HFF-Myc (cell line): Measurements from ENCODE around the gene GRB2.
A peak's percentile ranks its signal among the peaks of the same experiment; 100 is the strongest.

Experiments used
- DNase-seq: peaks from one replicate; pipeline ENCODE4 v3.0.0-alpha.2; 2011; ENCODE audit warnings: low read depth; ENCODE audit errors: extremely low read depth
- H3K4me3 ChIP-seq: replicated peaks from 2 replicates; pipeline ENCODE4 v1.5.1; 2011; ENCODE audit warnings: low read depth, mild to moderate bottlenecking, control low read depth, low read length
- CTCF ChIP-seq: IDR thresholded peaks from 2 replicates; pipeline ENCODE4 v1.5.1; 2012; ENCODE audit warnings: mild to moderate bottlenecking, low read depth, low read length, control low read depth; ENCODE audit errors: missing control alignments

Gene GRB2

GRCh38 chr17:75394332-75394918 lies 11.1 kb downstream of the GRB2 start:
- no peak for DNase-seq
- H3K4me3 ChIP-seq = peak overlapping the region; percentile 63
- TF ChIP-seq CTCF = no peak

DNA sequence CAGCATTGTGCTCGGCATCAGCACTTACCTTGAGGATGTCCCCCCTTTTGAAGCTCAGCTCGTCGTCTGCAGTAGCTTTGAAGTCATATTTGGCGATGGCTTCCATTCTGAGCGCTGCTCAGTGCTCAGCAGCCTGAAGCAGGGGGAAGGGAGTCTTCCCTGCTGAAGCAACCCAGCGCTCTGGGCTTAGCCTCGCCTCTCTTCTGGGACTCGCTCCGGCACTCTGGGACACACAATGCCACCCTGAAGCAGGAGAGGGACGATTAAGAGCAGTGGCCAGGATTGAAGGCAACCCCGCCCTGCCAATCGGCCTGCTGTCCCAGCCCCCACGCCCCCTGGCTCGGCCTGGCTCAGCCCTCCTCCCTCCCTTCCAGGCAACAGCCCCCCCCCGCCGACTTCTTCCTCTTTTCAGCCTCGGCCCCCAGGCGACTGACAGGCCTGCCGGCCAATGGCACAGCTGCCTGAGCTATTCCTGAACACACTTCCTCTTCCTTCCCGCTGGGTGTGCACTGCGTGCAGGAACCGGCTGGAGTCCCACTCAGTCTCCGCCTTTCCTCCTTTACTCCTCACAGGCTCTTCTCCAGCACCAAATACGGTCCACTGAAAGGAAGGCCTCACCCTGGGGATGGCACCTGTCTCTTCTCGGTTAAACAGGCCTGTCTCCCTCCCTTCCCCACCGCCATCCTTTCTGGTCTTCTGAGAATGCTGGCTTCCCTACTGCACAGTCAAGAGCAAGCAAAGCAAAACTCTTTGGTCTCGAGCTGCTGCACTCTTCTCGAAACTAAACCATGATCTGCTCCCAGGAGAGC lies 11.8 kb downstream of the GRB2 start:
- TF ChIP-seq CTCF = no peak
- DNase-seq = peak; percentile 93
- H3K4me3 ChIP-seq = peak overlapping the region; percentile 63

DNA sequence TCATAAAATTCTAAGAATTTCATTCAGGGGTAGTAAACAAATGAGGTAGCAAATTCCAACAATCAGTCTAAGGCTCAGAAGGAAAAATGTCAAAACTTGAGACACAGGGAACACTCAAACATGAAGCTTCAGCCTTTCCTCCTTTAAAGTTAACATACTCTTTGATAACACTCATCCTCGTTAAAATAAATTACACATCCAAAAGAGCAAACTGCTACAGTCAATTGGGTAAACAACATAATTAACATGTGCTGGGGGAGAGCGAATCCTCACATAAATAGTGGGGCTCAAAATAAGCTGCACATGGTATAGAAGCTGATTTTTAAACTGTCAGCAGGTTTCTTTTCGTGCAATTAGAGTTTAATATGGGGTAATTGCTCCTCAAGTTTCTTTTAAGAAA lies 12.9 kb downstream of the GRB2 start:
- DNase-seq = no peak
- TF ChIP-seq CTCF = no peak
- H3K4me3 ChIP-seq = peak overlapping the region; percentile 63

DNA sequence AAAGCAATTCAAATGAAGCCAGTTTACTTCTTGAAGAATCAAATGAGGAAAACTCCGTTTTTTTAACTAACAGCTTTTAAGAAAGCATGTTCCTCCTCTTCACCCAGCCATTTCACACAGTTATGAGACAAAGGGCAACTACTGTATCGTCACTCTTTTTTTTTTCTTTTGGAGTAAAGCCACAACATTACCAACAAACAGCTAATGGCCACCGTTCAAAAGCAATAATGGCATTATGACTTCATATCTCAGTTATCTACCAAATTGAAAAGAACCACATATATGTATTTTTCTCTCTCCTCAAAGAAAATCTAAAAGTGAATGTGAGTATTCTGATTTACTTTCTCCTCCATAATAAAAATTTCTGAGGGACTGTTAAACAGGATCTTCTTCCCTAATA lies 14.5 kb downstream of the GRB2 start:
- no peak overlapping the region for H3K4me3 ChIP-seq
- no peak for DNase-seq
- TF ChIP-seq CTCF = no peak

DNA sequence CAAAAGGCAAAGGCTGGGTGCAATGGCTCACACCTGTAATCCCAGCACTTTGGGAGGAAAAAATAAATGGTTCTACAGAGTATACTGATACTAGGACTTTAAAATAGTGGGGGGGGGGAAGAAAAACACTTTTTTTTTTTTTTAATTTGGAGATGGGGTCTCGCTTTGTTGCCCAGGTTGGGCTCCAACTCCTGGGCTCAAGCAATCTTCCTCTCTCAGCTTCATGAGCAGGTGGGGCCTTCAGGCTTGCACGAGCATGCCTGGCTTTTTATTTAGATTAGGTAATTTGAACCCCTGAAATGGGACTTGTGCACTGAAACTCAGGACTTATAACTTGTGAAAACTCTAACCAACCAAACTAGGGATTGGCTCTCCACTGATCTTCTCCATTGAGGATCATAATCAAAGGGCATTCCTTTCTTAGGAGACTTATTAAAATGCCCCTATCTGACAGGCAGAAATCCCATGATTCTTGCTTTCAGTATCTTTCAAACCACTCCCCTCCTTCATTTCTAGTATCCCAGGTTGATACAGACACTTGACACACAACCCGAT lies 16.9 kb downstream of the GRB2 start:
- DNase-seq = no peak
- no peak for TF ChIP-seq CTCF
- H3K4me3 ChIP-seq = no peak overlapping the region

DNA sequence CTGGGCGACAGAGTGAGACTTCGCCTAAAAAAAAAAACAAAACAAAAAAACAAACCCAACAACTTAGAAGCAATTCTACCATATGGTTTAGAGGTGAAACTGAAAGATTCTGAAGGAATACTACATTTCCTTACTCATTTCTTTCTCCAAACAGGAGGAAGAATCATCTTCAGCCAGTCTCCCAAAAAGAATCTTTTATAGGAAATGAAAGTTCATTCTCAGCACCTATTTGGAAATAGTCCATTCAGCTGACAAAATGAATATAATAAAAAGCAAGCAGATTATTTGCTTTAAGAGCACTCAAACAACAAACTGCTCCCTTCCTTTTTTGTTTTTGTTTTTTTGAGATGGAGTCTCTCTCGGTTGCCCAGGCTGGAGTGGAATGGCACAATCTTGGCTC lies 17.7 kb downstream of the GRB2 start:
- no peak for DNase-seq
- H3K4me3 ChIP-seq = no peak overlapping the region
- TF ChIP-seq CTCF = no peak
